ENCODE data around the gene SH3BP1. TPM values are rescaled to one million over a fixed set of nuclear protein-coding genes. Genes with fewer than 3 reads are reported as not detected.
A peak's percentile ranks its signal among the peaks of the same experiment; 100 is the strongest.

The SH3BP1 gene
- total and polyA plus RNA-seq, 9 of the 15 experiments (the other 6 are each of a cell fraction or from before 2014, with no cell fraction given), result 0.10 to 36.2 (median 10.4) TPM

GRCh38 chr22:37681001-37681424, 41.5 kb downstream of the SH3BP1 start:
- no peaks in the 10 kb centered on the region for H3K27me3 ChIP-seq (ENCODE audit: control insufficient read depth in 2 of 2, insufficient read depth in 2 of 2, low read length in 2 of 2)
- no peaks in the 10 kb centered on the region for H3K9me1 ChIP-seq (ENCODE audit: control insufficient read depth, insufficient read depth, low read length)
- H3K9me3 ChIP-seq (replicated peaks; ENCODE audit: control insufficient read depth, insufficient read depth, low read depth, low read length), result no peaks in the 10 kb centered on the region
- no TSS peak for BruUV-seq (replicated peaks)
- no peak overlapping the region for H3K27ac ChIP-seq (ENCODE audit: extremely low read depth, low read depth, low read length)
- POLR2A ChIA-PET, result interaction anchor here (0.6 to 1.4 kb wide), 4 partner anchors 23 to 81 kb away, joined by 3 to 6 read pairs (median 3); no protein-coding TSS in a partner anchor
- CTCF ChIA-PET (ENCODE audit: low intra/inter-chr PET ratio), result interaction anchor here (1.0 to 1.6 kb wide), 3 partner anchors 21 to 57 kb away, joined by 3 to 9 read pairs (median 5); no protein-coding TSS in a partner anchor
- 23% methylated on average over 2 of the region's 2 CpGs for WGBS (ENCODE audit: insufficient coverage, low coverage, missing lambda C conversion rate)
- H3K36me3 ChIP-seq (ENCODE audit: control insufficient read depth, insufficient read depth, low read length), result peaks cover 5% of the 10 kb centered on the region; the same call in 1 of the 3 replicates
- H3K9ac ChIP-seq (ENCODE audit: insufficient read depth in 1 of 2, low read depth in 2 of 2, low read length in 2 of 2), result peak overlapping the region in 1 of 2 experiments; percentile 64; a peak in 1 of 4 replicates
- in situ Hi-C loops (cut with MboI), result no loop called here
- no peak overlapping the region for H3K4me3 ChIP-seq
- H3K4me1 ChIP-seq (replicated peaks in 1 of 2; ENCODE audit: control insufficient read depth in 2 of 2, insufficient read depth in 2 of 2, low read length in 2 of 2), result peaks cover 9 to 38% of the 10 kb centered on the region in 2 experiments; a peak in 4 of 5 replicates
- FAIRE-seq (no peak), DNase-seq (ENCODE audit: extremely low read depth in 1 of 4, low spot score in 3 of 4) (no peak), ATAC-seq (no peak)
- H4K20me1 ChIP-seq (replicated peaks; ENCODE audit: control insufficient read depth, insufficient read depth, low read length), result no peaks in the 10 kb centered on the region
- no peak overlapping the region for H2AFZ ChIP-seq (ENCODE audit: low read depth, low read length)
- intact Hi-C loops (cut with micrococcal nuclease), result loop anchor here (1.0 kb wide), 2 partner anchors 20 to 38 kb away; no protein-coding TSS in a partner anchor
- peak overlapping the region; percentile 24; the same call in 1 of the 2 replicates for H3K4me2 ChIP-seq (ENCODE audit: insufficient read depth, low read length)
- H3K79me2 ChIP-seq (ENCODE audit: control insufficient read depth, insufficient read depth, low read length), result peaks cover 17% of the 10 kb centered on the region
- TF ChIP-seq SIX5 (IDR thresholded peaks at IDR 0.05; ENCODE audit: borderline replicate concordance in 1 of 2, insufficient read depth in 1 of 2, low read depth in 1 of 2, low read length in 2 of 2), result no peak
- no peak for TF ChIP-seq PHF8 (IDR thresholded peaks at IDR 0.05; ENCODE audit: borderline replicate concordance, low read length)
- TF ChIP-seq GTF2A2 (tag; IDR thresholded peaks at IDR 0.05), result no peak
- TF ChIP-seq E4F1 (CRISPR knock-in tag; IDR thresholded peaks at IDR 0.05; ENCODE audit: borderline replicate concordance), result no peak
- TF ChIP-seq ZNF280B (CRISPR knock-in tag; IDR thresholded peaks at IDR 0.05), result no peak
- no peak for TF ChIP-seq NRF1 (conservative IDR thresholded peaks at IDR 0.05 in 1 of 2, IDR thresholded peaks at IDR 0.05 in 1 of 2)
- no peak for TF ChIP-seq PHB2 (IDR thresholded peaks at IDR 0.05; ENCODE audit: low read depth)
- no peak for TF ChIP-seq ARID3A (IDR thresholded peaks at IDR 0.05; ENCODE audit: borderline replicate concordance, low read depth, low read length)
- TF ChIP-seq MYC (IDR thresholded peaks at IDR 0.05; ENCODE audit: low read depth, low read length), result no peak
- TF ChIP-seq MYC (CRISPR knock-in tag; IDR thresholded peaks at IDR 0.05; ENCODE audit: borderline replicate concordance, low read depth), result no peak
- no peak for TF ChIP-seq CREB3L1 (IDR thresholded peaks at IDR 0.05; ENCODE audit: borderline replicate concordance, low read depth)
- TF ChIP-seq RB1 (IDR thresholded peaks at IDR 0.05; ENCODE audit: low read depth), result no peak
- TF ChIP-seq NR2F6 (CRISPR knock-in tag; IDR thresholded peaks at IDR 0.05), result no peak
- no peak for TF ChIP-seq DDX20 (tag; IDR thresholded peaks at IDR 0.05; ENCODE audit: low read depth)
- TF ChIP-seq PURB (CRISPR knock-in tag; IDR thresholded peaks at IDR 0.05; ENCODE audit: low read depth), result no peak
